Uterus (tissue), 2 donors: ENCODE results near the gene HBQ1.

ENCODE experiments used
- POLR2A ChIP-seq, 2 donors: fragments of 450-650 bp; IDR thresholded peaks; one replicate each; pipeline ENCODE4 v1.6.1; 2016; ENCODE audit warnings: antibody characterized with exemption in 2 of 2, mild to moderate bottlenecking in 1 of 2, moderate library complexity in 1 of 2
- TF ChIP-seq, protein P1 (sequence below), 4 experiments: fragments of 200-600 bp in 2 of 4; fragments of 450-650 bp in 2 of 4; sonication (generic) in 2 of 4; IDR thresholded peaks; one replicate each; pipeline ENCODE4 v1.5.1; 2016 to 2019; ENCODE audit warnings: antibody characterized with exemption in 4 of 4, mild to moderate bottlenecking in 2 of 4, moderate library complexity in 1 of 4

GRCh38 chr16:154217-155030 lies 25.8 kb upstream of the HBQ1 start:
- TF ChIP-seq, protein P1, sequence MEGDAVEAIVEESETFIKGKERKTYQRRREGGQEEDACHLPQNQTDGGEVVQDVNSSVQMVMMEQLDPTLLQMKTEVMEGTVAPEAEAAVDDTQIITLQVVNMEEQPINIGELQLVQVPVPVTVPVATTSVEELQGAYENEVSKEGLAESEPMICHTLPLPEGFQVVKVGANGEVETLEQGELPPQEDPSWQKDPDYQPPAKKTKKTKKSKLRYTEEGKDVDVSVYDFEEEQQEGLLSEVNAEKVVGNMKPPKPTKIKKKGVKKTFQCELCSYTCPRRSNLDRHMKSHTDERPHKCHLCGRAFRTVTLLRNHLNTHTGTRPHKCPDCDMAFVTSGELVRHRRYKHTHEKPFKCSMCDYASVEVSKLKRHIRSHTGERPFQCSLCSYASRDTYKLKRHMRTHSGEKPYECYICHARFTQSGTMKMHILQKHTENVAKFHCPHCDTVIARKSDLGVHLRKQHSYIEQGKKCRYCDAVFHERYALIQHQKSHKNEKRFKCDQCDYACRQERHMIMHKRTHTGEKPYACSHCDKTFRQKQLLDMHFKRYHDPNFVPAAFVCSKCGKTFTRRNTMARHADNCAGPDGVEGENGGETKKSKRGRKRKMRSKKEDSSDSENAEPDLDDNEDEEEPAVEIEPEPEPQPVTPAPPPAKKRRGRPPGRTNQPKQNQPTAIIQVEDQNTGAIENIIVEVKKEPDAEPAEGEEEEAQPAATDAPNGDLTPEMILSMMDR (IDR thresholded peaks at IDR 0.05) = no peak
- TF ChIP-seq POLR2A (IDR thresholded peaks at IDR 0.05) = no peak
